GM19395 (cell line): Measurements from ENCODE around the gene ARRDC1.
"Not testable (repeated sequence)": the region's sequence is repeated elsewhere in the genome, so short reads cannot be mapped to it uniquely, and the experiment has no call there.

Experiments
- ATAC-seq: cut with Tn5 transposase; IDR thresholded peaks from one replicate; pipeline ENCODE4 v1.9.1; 2021; ENCODE audit warnings: mild to moderate bottlenecking, moderate library complexity; ENCODE audit not compliant: unreplicated experiment

ARRDC1 gene

DNA sequence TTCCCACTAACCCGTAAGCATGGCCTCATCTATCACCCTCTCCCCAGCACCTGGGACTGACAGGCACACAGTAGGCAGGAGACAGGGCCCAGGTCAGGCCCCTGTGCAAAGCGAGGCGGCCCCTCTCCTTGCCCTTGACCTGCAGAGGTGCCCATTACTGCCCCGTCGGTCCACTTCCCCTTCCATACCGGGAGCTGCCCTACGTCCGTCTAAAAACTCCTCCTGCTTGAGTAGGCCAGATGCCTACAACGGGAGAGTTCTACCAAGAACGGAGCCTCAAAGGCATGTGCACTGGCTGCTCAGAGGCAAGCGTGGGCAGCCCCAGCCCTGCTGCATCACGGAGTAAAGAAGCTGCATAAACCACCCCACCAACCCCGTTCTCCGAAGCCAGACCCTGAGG is 22.1 kb upstream of the ARRDC1 start:
- ATAC-seq: no peak

DNA sequence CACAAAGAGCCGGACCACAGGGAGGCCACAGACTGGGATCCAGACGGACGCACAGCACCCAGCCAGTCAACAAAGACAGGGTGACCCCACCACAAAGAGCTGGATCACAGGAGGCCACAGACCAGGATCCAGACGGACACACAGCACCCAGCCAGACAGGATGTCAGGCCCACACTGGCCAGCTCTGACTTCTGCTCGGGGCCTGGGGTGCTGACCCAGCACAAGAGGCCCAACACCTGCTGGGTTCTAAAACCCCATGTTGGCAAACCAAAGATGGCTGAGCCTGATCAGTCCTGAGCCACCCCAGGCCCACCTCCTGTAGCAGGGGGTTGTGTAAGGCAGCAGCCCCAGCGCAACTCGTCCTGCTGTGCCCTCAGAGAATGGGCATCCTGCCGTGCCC is 21.5 kb upstream of the ARRDC1 start:
- ATAC-seq: no peak

DNA sequence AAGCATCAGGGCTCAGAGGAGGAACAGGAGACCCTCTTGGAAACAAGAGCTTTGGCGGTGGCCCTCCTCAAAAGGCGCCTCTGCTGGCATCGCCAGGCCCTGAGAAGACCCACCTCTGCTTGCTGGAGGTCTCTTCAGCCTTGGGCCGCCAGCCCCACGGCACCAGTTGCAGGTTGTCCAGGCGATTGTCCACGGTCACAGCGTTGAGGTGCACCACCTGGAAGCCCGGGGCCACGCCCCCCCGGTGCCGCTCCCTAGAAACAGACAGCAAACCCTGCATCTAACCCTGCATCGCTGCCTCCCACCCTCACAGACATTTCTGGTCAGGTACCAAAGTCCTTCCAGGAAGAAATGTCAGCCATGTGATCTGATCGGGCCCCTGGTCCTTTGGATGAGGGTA is 18.6 kb upstream of the ARRDC1 start:
- ATAC-seq: no peak

DNA sequence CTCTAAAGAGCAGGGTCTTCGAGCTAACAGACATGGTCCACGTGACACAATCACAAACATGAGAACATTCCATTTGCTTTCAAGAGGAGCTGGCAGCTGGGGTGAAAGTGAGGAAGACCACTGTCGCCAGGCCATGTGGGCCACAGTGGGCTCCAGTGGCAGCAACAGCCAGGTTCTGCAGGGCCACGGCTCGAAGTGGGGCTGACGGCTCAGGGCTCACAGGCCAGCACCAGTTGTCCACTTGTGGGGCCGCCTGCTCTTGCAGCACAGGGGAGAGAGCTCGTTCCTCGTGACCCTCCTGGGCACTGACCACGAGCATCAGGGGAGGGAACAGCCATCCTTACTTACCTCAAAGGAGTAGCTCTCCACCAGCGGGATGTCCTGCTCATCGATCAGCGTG is 17.2 kb upstream of the ARRDC1 start:
- ATAC-seq: no peak

DNA sequence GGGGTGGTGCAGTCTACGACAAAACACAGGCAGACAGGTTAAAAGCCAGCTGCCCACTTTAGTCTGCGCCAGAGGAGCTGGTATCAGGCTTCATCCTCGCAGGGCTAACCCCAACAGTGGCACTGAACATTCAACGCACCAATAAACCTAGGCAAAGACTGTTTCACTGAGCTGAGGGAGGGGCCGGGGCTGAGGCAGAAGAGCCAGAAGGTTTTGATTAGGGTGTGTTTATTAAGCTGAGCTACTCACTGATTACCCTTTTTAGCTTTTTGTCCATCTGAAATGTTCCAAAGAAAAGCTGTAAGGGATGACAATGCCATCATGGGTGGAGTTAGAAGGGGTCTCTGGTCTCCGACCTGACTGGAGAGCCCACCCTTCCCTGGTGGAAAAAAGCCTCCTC is 16.6 kb upstream of the ARRDC1 start:
- ATAC-seq: no peak

DNA sequence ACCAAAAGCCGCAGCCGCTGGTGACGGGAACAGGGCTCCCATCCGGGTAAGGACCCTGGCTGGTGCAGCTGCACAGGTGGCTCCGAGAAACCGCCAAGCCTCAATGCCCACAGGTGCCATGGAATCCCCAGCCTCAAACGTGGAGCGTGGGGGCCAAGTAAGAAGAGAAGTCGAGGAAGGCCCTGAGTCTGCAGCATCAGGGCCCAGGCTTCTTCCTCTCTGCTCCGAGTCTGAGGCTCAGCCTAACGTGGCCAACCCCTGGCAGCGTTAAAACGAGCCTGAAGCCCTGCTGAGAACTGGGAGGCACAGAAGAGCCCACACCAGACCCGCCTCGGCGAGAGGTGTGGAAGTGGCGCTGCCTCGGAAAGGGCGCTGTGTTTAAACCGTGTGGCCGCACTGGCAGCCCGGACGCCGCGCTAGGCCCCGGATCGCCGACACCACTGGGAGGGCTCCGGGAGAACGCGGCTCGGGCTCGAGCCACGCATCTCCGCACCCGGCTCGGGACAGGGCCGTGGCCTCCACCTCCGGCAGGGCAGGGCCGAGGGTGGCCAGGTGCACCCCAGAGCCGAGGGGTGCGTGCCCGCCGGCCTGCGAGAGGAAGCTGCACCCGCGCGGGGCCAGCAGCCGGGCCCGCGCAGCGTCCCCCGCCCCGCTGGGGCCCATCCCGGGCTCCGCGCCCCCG is 15.9 kb upstream of the ARRDC1 start:
- ATAC-seq: peak; percentile 25

DNA sequence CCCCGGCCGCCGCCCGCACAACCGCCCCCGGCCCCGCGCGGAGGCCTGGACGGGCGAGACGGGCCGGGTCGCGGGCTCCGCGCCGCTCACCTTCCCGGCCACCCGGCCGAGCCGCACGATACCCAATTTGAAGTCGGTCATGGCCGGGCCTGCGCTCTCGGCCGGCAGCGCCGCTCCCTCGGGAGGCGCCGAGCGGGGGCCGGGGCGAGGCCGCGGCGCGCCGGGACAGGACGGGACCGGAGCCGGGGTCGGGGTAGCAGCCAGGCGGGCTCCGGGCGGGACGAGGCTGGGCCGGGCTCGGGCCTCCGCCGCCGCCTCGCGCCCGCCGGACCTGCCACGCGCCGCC is 15.4 kb upstream of the ARRDC1 start:
- peak; percentile 24 for ATAC-seq

DNA sequence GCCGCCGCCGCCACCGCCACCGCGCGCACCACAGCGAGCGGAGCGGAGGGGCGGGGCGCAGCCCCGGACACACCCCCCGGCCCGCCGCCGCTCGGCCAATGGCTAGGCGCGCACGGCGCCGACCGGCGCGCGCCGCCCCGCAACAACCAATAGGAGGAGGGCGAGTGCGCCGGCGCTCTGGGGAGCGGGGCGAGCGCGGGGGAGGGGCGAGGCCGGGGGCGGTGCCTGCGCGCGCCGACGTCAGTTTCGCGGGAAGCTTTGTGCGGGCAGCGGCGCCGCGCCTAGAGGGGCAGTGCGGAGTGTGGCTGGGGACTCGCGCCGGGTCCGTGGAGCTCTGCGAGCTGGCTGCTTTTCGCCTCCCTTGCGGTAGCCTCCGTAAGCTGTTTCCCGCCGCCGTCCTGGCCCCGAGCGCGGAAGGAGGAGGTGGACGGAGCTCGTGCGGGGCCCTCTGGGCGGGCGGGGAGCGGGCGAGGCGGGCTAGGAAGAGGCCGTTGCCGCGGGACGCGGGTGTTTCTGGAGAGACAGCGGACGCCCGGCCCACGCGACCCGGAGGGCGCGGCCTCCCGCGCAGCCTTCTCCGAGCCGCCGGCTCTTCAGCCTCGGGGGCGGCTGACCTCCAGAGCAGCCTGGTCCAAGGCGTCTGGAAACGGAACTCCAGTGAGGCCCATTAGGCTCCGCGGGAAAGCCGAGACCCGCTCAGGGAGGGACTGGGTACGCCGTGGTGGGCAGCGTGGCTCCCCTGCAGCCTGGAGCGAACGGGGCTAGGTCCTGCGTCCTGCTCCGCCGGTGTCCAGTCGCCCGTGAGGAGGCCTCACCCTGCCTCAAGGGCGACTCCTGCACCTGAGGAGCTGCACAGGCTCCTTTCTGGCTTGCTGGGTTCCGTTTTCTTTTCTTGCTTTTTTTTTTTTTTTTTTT is 14.8 kb upstream of the ARRDC1 start, which contains the start of gene ZMYND19:
Gene ZMYND19 (minus strand): TSS at position 44 of the 915 bp plus-strand sequence. CDS start 249 bp downstream, outside the sequence.
- peak; percentile 76 for ATAC-seq

DNA sequence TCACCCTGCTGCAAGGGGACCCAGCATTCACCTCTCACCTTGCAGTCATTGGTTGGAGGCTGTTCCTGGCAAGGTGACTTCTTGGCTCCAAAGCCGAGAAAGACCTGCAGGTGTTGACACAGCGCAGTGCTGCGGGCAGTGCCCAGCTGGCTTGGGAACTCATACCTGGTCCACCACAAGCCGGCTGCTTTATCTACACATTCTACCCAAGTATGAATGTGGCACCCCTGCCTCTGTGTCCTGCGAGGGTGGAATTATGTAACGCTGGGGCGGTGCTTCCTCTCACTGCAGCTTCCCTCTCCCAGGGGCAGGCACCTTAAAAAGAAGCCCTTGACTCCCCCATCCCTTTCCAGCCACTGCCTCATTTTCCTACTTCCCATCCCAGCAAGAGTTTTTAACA is 12.7 kb upstream of the ARRDC1 start:
- ATAC-seq: no peak

DNA sequence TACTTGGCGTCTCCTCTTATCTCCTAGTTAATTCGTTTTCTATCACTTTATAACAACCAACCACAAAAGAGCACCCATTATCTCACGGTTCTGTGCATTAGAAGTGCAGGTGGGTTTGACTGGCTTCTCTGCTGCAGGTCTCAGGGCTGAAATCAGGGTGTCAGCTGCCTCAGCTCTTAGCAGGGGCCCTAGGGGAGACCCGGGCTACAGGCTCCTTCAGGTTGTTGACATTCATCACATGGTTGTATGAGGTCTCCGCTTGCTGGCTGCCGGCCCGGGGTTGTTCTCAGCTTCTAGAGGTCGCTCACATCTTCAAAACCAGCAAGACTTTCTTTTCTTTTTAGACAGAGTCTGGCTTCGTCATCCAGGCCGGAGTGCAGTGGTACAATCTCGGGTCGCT is 12.3 kb upstream of the ARRDC1 start:
- no peak for ATAC-seq

DNA sequence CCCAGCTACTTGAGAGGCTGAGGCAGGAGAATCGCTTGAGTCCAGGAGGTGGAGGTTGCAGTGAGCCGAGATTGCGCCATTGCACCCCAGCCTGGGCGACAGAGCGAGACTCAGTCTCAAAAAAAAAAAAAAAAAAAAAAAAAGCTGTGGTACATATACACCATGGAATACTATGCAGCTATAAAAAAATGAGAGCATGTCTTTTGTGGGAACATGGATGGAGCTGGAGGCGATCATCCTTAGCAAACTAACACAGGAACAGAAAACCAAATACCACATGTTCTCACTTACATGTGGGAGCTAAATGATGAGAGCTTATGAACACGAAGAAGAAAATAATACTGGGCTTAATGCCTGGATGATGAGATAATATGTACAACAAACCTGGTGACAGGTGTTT is 8.9 kb upstream of the ARRDC1 start:
- ATAC-seq: not testable (repeated sequence)

DNA sequence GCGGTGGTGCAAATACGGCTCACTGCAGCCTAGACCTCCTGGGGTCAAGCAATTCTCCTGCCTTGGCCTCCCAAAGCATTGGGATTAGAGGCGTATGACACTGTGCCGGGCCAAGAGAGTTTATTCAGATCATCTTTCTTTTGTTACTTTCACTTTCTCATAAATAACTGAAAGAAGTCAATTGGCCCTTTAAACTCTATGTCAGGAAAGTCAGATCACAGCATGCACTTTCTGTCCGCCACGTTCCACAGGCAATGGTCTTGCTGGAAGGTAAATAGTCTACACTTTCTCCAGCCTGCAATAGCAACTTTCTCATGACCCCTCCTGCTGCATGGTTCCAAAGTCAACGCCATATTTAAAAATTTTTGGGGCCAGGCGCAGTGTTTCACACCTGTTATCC is 6.5 kb upstream of the ARRDC1 start:
- no peak for ATAC-seq

DNA sequence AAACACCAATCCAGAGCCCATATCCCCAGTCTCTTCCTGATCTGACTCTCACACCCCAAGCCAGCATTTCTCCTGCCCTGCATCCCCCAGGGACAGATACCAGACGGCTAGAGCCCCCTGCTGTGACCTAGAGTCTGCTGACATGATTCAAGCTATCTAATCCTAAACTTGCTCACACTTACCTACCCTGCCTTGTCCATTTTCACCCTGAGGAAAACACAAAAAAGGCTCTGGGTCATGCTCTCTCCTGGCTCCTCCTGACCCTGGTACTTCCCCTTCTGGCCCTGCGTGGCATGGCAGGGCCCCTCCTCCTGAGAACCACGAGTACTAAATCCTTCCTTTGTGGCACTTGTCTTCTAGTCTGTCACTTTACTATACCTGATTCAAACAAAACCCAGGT is 2.8 kb upstream of the ARRDC1 start:
- no peak for ATAC-seq

DNA sequence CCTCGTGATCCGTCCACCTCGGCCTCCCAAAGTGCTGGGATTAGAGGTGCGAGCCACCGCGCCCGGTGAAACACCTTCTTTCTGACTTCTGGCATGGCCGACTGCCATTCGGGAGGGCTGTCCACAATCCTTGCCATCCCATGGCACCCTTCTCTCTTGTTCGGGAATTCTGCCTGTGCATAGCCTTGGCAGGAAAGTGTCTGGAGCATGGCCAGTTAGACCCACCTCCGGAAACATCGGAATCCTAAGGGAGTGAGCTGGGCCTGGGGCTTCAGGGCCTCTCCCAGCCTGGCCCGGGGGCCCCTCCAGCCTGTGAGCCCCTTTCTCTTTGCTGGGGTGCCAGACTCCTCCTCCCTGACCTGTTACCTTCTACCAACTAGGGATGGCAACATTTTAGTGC is 1.6 kb upstream of the ARRDC1 start:
- no peak for ATAC-seq

DNA sequence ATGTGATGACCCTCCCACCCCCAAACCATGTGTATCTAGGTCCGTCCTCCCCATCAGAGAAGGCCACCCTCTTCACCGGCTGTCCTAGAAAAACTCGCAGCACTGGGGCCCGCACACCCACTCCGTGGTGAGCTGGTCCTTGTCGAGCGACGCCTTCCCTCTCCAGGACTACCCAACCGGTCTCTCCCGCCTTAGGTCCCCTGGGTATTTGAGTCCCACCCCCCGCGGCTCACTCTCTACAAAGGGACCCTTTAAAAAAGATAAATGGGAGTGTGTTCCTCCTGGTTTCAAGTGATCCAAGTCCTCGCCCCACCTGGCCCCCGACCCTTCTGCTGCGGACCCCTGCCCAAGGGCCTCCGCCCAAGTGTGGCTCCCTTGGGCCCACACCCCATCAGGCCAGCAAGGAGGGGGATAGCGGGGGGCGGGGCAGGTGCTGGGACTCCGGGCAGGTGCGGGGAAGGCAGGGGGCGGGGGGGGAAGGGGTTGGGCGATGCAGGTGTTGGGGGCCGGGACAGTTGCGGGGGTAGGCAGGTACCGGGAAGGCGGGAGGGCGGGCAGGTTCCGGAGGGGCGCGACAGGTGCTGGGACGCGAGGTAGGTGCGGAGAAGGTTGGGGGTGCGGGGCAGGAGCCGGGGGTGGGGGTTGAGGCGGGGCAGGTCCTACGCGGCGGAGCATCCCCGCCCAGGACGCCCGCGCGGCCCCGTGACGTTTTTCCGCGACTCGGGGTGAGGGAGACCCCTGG is 970 bp upstream of the ARRDC1 start:
- no peak for ATAC-seq

DNA sequence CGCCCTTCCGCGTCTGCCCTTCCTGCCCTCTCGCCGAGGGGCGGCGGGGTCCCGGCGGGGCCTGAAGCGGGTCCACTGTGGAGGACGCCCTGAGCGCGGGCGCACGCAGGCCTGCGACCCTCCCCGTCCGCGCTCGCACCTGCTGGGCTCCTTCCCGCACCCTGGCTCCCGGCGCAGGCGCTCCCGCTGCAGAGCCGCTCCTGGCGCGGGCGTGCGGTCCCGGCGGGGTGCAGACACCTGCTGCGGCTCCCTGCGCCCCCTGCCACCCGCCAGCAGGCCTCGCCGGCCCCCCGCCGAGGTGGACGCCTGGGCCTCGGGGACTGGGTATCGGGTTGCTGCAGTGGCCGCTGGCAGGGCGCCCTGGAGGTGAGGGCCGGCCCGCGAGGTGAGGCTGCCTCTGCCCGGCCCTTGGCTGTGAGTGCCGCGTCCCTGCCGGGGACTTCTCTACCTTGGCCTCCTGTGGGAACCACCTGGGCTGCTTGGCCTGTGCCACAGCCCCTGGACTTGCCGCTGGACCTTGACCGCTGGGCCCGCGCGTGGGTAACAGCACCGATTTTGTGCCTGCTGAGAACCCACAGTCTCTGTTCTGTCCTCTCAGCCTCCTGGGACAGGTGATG is 627 bp downstream of the ARRDC1 start:
- ATAC-seq: peak; percentile 37

DNA sequence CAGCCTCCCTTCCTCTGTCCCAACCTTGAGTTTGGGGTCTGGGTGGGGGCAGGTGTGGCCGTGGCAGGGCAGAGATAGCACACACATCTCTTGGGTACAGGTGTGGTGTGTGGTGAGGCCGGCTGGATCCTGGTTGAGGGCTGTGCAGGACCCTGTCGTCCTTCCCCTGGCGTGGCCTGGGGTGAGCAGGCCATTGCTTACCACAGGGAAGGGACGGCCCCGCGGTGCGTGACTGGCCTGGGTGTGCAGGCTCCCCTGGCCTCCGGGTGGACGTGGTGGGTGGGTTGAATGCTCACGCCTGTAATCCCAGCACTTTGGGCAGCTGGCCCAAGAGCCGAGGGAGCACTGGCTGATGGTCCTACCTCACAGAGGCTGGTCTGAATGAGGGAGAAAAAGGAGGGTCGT is 1.2 kb downstream of the ARRDC1 start:
- ATAC-seq: no peak

DNA sequence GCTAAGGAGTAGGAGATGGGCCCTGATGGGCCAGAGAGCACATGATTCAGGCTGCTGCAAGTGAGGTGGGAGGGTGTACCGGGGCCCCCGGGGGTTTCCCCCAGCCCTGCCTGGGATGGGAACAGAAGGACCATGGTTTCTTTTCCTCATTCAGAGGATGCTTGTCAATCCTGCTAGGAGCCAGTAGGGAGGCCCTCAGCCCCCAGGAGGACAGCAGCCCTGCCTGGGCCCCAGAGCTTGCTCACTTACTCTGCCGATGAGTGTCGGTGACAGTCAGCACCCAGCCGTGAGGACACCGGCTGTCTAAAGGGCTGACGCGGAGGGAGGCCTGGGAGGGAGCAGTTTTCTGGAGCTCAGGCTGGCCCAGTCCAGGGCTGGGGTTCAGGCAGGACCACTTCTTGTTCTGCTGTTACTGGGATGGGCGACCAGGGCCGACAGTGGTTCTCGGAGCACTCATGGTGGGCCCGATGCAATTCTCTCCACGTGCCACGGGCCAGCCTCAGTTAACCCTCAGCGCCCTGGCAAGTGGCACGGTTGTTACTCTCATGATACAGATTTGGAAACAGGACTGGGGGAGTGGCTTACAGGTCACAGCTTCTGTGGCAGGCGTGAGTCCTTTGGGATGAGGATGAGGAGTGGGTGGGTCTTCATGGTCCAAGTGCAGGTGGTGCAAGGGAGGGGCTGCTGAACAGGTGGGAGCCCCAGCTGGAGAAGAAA is 1.8 kb downstream of the ARRDC1 start:
- no peak for ATAC-seq

DNA sequence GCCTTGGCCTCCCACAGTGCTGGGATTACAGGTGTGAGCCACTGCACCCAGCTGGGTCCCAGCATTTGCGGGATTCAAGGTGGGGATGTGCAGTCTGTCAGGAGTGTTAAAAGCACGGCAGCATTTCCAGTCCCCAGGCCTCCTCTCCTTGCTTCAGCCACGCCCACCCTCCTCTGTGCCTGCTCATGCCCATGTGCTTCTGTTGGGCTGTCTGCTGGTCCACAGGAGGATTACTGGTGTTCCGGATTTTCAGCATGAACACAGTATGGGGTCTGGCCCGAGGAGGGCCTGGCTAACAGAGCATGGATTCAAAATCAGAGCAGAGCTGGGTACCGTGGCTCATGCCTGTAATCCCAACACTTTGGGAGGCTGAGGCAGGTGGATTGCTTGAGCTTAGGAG is 5.5 kb downstream of the ARRDC1 start:
- ATAC-seq: no peak
